A673 (cell line): Measurements from ENCODE around the gene FNBP1. TPM values are rescaled to one million over a fixed set of nuclear protein-coding genes. Genes with fewer than 3 reads are reported as not detected.

Source experiments
- BruUV-seq: library from RNA; stranded (reverse); fragments of 400-500 nt; replicated peaks from 2 replicates; lab custom pipeline; 2021; lab: Mats Ljungman, UMichigan
- CTCF ChIA-PET: fragments of 300-600 bp; sonication (Branson Sonifier 250); formaldehyde crosslinking; loops from one replicate; lab custom pipeline; 2022; ENCODE audit warnings: antibody characterized with exemption; lab: Charles Lee
- POLR2A ChIA-PET: fragments of 300-600 bp; sonication (Branson Sonifier 250); formaldehyde crosslinking; loops from one replicate; lab custom pipeline; 2022; ENCODE audit warnings: antibody characterized with exemption; ENCODE audit not compliant: low non-redundant PET; lab: Charles Lee
- DNase-seq: peaks from one replicate; pipeline ENCODE4 v3.0.0-alpha.2; 2015; ENCODE audit warnings: low spot score
- H3K27ac ChIP-seq: fragments of 200-600 bp; sonication (generic); 2 replicates; pipeline ENCODE4 v1.5.1; 2016; ENCODE audit warnings: mixed run types, low read depth, mild to moderate bottlenecking, mixed read lengths, antibody characterized with exemption, low read length; ENCODE audit not compliant: poor library complexity, severe bottlenecking
- H3K27me3 ChIP-seq: fragments of 200-600 bp; sonication (generic); replicated peaks from 2 replicates; pipeline ENCODE4 v1.6.1; 2017; ENCODE audit warnings: mixed run types, low read depth, mild to moderate bottlenecking, mixed read lengths, antibody characterized with exemption, low read length; ENCODE audit not compliant: insufficient read depth, poor library complexity
- H3K36me3 ChIP-seq: fragments of 200-600 bp; sonication (generic); 2 replicates; pipeline ENCODE4 v1.6.1; 2016; ENCODE audit warnings: mixed run types, mild to moderate bottlenecking, mixed read lengths, antibody characterized with exemption, low read length; ENCODE audit not compliant: insufficient read depth, poor library complexity, severe bottlenecking
- H3K4me1 ChIP-seq: fragments of 200-600 bp; sonication (generic); 2 replicates; pipeline ENCODE4 v1.6.1; 2017; ENCODE audit warnings: mixed run types, mild to moderate bottlenecking, mixed read lengths, antibody characterized with exemption, low read length; ENCODE audit not compliant: insufficient read depth, poor library complexity, severe bottlenecking
- H3K4me3 ChIP-seq: fragments of 200-600 bp; sonication (generic); 2 replicates; pipeline ENCODE4 v1.5.1; 2016; ENCODE audit warnings: low read depth, mixed run types, mild to moderate bottlenecking, mixed read lengths, low read length; ENCODE audit not compliant: poor library complexity, severe bottlenecking
- H3K9me3 ChIP-seq: fragments of 200-600 bp; sonication (generic); 2 replicates; pipeline ENCODE4 v1.6.1; 2016; ENCODE audit warnings: mixed run types, low read depth, mild to moderate bottlenecking, mixed read lengths, antibody characterized with exemption, low read length; ENCODE audit not compliant: poor library complexity, severe bottlenecking
- CTCF ChIP-seq: fragments of 300-800, 200-600 bp; sonication (generic); conservative IDR thresholded peaks from 2 replicates; pipeline ENCODE4 v1.5.1; 2017; ENCODE audit warnings: low read depth, mild to moderate bottlenecking, antibody characterized with exemption, low read length, moderate library complexity, mixed read lengths
- EZH2 ChIP-seq: fragments of 200-600 bp; sonication (generic); IDR thresholded peaks from 2 replicates; pipeline ENCODE4 v1.6.1; 2017; ENCODE audit warnings: borderline replicate concordance, low read depth, mild to moderate bottlenecking, mixed read lengths, antibody characterized with exemption, low read length; ENCODE audit not compliant: poor library complexity, severe bottlenecking
- intact Hi-C: fragments of 100-400 bp; cut with micrococcal nuclease; formaldehyde crosslinking; loops from one replicate; pipeline ENCODE4 v1.10.0; 2022; ENCODE audit not compliant: unreplicated experiment
- total RNA-seq: library from RNA; stranded (reverse); gene quantifications from 2 replicates; pipeline ENCODE4 v1.2.3, GENCODE V29; 2021

Gene FNBP1
- total RNA-seq, 1 experiment from 2014 or later, result 200 TPM

DNA sequence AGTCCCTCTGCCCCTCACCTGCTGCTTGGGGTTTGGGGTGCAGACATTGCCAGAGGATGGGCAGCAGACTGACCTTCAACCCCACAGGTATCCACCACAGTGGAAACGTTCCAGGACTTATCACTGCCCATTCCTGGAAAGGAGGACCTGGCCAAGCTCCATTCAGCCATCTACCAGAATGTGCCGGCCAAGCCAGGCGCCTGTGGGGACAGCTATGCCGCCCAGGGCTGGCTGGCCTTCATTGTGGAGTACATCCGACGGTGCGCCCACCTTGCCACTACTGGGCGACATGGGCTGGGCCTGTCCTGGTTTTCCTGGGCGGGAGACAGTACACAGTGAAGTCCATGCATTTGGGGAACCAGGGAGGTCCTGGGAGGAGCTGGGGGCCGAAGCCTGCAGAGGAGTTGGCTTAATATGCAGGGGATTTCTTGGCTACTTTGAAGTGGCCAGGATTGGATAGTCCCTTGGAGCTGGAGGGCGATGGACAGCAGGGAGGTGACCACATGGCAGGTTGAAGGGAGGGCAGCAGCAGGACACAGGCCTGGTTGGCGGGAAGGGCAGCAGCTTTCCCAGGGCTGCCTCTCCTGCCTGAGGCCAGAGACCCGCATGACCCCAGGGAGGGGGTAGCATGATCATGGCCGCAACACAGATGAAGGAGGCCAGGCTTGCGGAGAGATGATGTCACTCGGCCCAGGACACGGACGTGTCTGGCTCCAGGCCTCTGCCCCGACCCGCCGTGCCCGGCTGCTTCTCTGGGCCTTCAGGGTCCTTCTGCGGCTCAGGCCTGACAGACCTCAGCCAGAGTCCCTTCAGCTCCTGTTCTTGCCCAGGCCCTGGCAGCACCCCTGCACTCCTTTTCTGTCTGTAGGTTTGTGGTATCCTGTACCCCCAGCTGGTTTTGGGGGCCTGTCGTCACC lies 173.1 kb downstream of the FNBP1 start:
- no TSS peak for BruUV-seq
- DNase-seq, result no peak
- H3K36me3 ChIP-seq, result no peaks in the 10 kb centered on the region
- H3K27me3 ChIP-seq, result no peaks in the 10 kb centered on the region
- no peaks in the 10 kb centered on the region for H3K9me3 ChIP-seq
- no peak overlapping the region for H3K4me3 ChIP-seq
- ChIA-PET CTCF (no interaction called here), POLR2A (no interaction called here)
- H3K4me1 ChIP-seq, result peaks cover 4% of the 10 kb centered on the region
- no peak overlapping the region for H3K27ac ChIP-seq
- TF ChIP-seq EZH2, result no peak
- no peak for TF ChIP-seq CTCF
- intact Hi-C loops, result no loop called here

DNA sequence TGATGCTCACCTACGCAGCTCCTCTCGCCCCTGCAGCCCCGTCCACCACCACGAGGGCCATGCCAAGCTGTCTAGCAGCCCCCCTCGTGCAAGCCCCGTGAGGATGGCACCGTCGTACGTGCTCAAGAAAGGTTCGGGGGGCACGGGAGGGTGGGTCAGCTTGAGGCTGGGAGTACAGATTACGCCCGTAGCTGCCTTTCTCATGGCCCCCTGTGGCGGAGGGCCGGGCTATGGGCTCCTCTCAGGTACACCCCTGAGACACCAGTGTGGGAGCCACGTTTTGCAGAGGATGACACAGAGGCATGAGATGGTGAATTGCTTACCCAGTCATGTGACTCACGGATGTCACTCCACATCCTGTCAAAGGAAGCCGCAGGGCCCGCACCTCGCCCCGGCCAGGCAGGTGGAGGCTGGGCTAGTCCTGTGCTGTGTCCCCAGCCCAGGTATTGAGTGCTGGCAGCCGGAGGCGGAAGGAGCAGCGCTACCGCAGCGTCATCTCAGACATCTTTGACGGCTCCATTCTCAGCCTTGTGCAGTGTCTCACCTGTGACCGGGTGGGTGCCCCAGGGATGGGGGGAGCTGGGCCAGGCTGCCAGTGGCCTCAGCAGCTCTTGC lies 174.0 kb downstream of the FNBP1 start:
- no peak for DNase-seq
- no TSS peak for BruUV-seq
- H3K4me3 ChIP-seq, result no peak overlapping the region

More for the DNA sequence above, 174.0 kb downstream of the FNBP1 start:
- Histone ChIP-seq H3K36me3 (no peaks in the 10 kb centered on the region), H3K9me3 (no peaks in the 10 kb centered on the region), H3K27ac (no peak overlapping the region), H3K4me1 (peaks cover 5% of the 10 kb centered on the region), H3K27me3 (no peaks in the 10 kb centered on the region)
- intact Hi-C loops, result no loop called here
- ChIA-PET CTCF (no interaction called here), POLR2A (no interaction called here)
- TF ChIP-seq EZH2, result no peak
- TF ChIP-seq CTCF, result no peak
